Thyroid gland (tissue), 4 donors: ENCODE measurements around the gene LPAR1.

Experiments
- CTCF ChIP-seq, 6 experiments: fragments of 200-600 bp in 3 of 6; fragments of 450-650 bp in 3 of 6; sonication (generic) in 3 of 6; IDR thresholded peaks; one replicate each; pipeline ENCODE4 v1.5.1; 2016 to 2019; ENCODE audit warnings: antibody characterized with exemption in 6 of 6, mild to moderate bottlenecking in 2 of 6, inconsistent platforms in 1 of 6, moderate library complexity in 1 of 6
- POLR2A ChIP-seq, 2 donors: fragments of 450-650 bp; IDR thresholded peaks; one replicate each; pipeline ENCODE4 v1.6.1; 2017; ENCODE audit warnings: antibody characterized with exemption in 2 of 2, mild to moderate bottlenecking in 2 of 2, moderate library complexity in 1 of 2

GRCh38 chr9:110835404-110835803 lies 202.9 kb downstream of the LPAR1 start:
- no peak for TF ChIP-seq CTCF (IDR thresholded peaks at IDR 0.05)
- TF ChIP-seq POLR2A (IDR thresholded peaks at IDR 0.05): no peak
